Dendritic cell treated with granulocyte-macrophage colony-stimulating factor and Interleukin-4, amounts not matched to agents 40 ng/mL and 50 ng/mL, for 4 days (primary cell): Measurements from ENCODE around the gene HNRNPA3.
A peak's percentile ranks its signal among the peaks of the same experiment; 100 is the strongest.

Experiments used
- H3K27ac Mint-ChIP-seq: one replicate; pipeline ENCODE4 v1.8.0; 2022; ENCODE audit warnings: mild to moderate bottlenecking, mixed read lengths
- H3K27me3 Mint-ChIP-seq: one replicate; pipeline ENCODE4 v1.8.0; 2022; ENCODE audit warnings: mild to moderate bottlenecking, mixed read lengths
- H3K36me3 Mint-ChIP-seq: one replicate; pipeline ENCODE4 v1.8.0; 2022; ENCODE audit warnings: low read depth, mixed read lengths
- H3K4me1 Mint-ChIP-seq: one replicate; pipeline ENCODE4 v1.8.0; 2022; ENCODE audit warnings: low read depth, mixed read lengths
- H3K4me3 Mint-ChIP-seq: one replicate; pipeline ENCODE4 v1.8.0; 2022; ENCODE audit warnings: mild to moderate bottlenecking, moderate library complexity, mixed read lengths
- H3K9me3 Mint-ChIP-seq: one replicate; pipeline ENCODE4 v1.8.0; 2022; ENCODE audit warnings: mixed read lengths
- intact Hi-C: fragments of 100-400 bp; cut with micrococcal nuclease; formaldehyde crosslinking; loops from one replicate; pipeline ENCODE4 v1.15.0; 2022

The HNRNPA3 gene

GRCh38 chr2:177247693-177248262 is 35.2 kb downstream of the HNRNPA3 start:
- no peaks in the 10 kb centered on the region for H3K27me3 Mint-ChIP-seq
- intact Hi-C loops = no loop called here
- H3K27ac Mint-ChIP-seq = peak overlapping the region; percentile 41
- H3K9me3 Mint-ChIP-seq = no peaks in the 10 kb centered on the region
- no peak overlapping the region for H3K4me3 Mint-ChIP-seq
- H3K4me1 Mint-ChIP-seq = peaks cover 82% of the 10 kb centered on the region
- peaks cover 69% of the 10 kb centered on the region for H3K36me3 Mint-ChIP-seq

DNA sequence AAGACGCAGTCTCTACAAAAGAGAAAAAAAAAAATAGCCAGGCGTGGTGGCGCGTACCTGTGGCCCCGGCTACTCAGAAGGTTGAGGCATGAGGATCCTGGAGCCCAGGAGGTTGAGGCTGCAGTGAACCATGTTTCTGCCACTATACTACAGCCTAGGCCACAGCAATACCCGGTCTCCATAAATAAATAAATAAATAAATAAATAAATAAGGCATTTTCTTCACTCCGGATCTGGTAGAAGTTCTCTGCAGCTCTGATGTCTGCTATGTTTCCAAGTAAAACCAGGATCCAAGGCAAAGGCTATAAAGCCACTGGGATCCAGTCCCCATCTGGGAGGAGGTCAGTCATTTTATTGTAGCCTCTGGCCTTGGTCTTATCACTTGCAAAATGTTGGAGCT is 36.4 kb downstream of the HNRNPA3 start:
- Mint-ChIP-seq H3K9me3 (no peaks in the 10 kb centered on the region), H3K27ac (peak overlapping the region; percentile 41), H3K27me3 (no peaks in the 10 kb centered on the region), H3K36me3 (peaks cover 66% of the 10 kb centered on the region), H3K4me1 (peaks cover 83% of the 10 kb centered on the region), H3K4me3 (no peak overlapping the region)
- intact Hi-C loops = no loop called here

GRCh38 chr2:177250461-177250860 is 37.9 kb downstream of the HNRNPA3 start:
- Mint-ChIP-seq H3K27me3 (no peaks in the 10 kb centered on the region), H3K4me1 (peaks cover 84% of the 10 kb centered on the region), H3K27ac (no peak overlapping the region), H3K4me3 (no peak overlapping the region), H3K9me3 (no peaks in the 10 kb centered on the region), H3K36me3 (peaks cover 69% of the 10 kb centered on the region)
- intact Hi-C loops = loop anchor here (10.0 kb wide), 1 partner anchor 144 kb away; the partner anchor contains the start of gene AGPS

DNA sequence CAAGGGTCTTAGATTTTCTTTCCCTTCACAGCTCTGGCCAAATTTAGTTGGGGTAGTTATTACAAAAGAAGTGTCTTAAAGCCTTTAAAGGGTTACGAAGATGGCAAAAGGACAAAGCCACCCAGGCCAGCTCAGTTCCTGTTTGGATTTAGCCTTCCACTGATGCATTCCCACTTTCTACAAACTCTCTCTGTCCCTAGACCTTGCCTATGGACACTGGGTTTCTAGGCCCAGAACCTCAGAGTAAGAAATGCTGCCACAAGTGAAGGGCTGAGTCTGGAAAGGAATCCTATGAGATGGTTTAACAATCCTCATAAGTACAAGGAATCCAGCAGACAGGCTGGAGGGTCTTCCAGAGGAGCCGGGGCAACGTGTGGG is 38.6 kb downstream of the HNRNPA3 start:
- H3K36me3 Mint-ChIP-seq = peaks cover 72% of the 10 kb centered on the region
- H3K4me1 Mint-ChIP-seq = peaks cover 84% of the 10 kb centered on the region
- intact Hi-C loops = loop anchor here (10.0 kb wide), 1 partner anchor 144 kb away; the partner anchor contains the start of gene AGPS
- no peaks in the 10 kb centered on the region for H3K27me3 Mint-ChIP-seq
- H3K27ac Mint-ChIP-seq = peak overlapping the region; percentile 75
- no peaks in the 10 kb centered on the region for H3K9me3 Mint-ChIP-seq
- peak overlapping the region; percentile 55 for H3K4me3 Mint-ChIP-seq

DNA sequence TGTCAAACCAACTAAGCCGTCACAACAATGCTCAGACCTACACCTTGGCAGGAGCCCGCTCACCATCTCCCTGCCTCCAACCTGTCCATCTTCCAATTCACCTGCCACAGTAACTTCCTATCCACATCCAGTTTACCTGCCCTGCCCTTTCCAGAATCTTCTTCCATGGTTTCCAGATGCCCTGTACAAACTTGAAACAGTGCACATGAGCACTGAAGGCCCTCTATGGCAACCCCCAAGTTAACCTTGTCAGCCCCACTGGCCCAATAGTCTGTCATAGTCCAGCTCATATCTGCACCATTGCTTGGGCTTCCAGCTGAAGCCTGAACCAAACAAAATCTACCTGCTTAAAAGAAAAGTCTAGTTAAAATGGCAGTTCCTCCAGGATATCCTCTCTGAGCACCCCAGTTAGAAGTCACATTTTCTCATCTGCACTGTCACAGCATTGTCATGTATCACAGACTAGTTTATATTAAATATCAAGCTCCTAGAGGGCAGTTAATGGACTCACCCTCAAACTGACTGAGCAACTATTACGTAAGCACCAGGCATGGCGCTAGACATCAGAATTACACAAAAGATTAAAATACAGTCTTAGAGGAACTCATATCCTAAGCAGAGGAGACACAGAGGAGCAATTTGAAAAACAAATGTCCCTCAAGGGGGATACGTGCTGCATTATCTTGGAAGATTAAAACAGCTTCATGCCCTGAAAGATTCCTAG is 40.4 kb downstream of the HNRNPA3 start:
- Mint-ChIP-seq H3K27ac (peak overlapping the region; percentile 75), H3K27me3 (no peaks in the 10 kb centered on the region), H3K36me3 (peaks cover 79% of the 10 kb centered on the region), H3K4me3 (peak overlapping the region; percentile 1), H3K9me3 (no peaks in the 10 kb centered on the region), H3K4me1 (peaks cover 90% of the 10 kb centered on the region)
- intact Hi-C loops = loop anchor here (10.0 kb wide), 1 partner anchor 142 kb away; the partner anchor contains the start of gene AGPS

DNA sequence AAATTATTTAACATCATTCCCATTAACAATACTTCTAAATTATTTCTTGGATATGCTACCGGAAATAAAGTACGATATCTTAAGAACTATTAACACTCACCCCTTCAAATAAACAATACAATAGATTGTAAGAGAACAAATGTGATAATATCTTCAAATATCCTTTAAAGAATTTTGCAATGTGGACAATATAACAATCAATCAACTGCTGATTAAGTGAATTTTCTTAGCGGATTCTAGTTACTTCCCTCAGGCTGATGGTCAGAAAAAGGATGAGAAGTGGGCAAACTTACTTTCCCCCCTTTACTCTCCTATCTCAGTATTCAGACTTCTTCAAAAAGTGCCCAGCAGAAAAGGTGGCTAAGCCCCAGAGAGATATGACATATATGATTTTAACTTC is 41.1 kb downstream of the HNRNPA3 start:
- H3K27me3 Mint-ChIP-seq = no peaks in the 10 kb centered on the region
- H3K27ac Mint-ChIP-seq = no peak overlapping the region
- intact Hi-C loops = loop anchor here (10.0 kb wide), 1 partner anchor 141 kb away; the partner anchor contains the start of gene AGPS
- no peak overlapping the region for H3K4me3 Mint-ChIP-seq
- no peaks in the 10 kb centered on the region for H3K9me3 Mint-ChIP-seq
- H3K4me1 Mint-ChIP-seq = peaks cover 89% of the 10 kb centered on the region
- peaks cover 81% of the 10 kb centered on the region for H3K36me3 Mint-ChIP-seq

DNA sequence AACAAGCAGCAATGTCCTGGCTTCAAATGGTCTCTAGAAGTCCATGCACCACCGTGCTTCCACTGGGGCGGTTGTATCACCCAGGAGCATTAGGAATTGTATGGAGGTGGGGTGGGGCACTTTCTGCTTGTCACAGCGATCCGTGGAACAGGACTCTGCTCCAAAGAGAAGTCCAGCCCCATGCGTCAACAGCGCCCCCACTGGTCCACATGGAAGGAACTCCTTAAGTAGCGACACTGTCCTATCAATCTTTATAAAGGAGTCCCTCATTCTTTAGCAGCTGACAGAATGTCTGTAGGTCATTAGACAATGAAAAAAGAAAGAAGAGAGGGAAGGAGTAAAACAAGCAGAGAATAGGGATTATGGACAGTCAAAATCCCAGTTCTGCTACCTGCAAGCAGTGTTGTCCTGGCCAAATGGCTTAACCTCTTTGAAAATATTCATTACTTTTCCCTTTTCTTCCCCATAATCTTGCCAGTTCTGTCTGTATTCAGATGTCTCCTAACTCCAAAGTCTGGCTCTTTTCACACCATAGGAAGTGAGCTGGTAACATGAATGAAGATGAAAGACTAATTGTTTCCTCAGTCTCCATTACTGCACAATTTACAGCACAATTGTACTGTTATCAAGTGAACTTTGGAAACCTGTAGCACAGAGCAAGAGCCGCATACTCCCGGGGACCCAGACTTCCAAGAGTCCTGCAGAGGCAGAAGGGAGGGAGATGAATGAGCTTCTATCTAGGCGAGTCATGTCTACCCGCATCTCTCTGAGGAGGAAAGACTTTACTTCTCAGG is 42.0 kb downstream of the HNRNPA3 start:
- Mint-ChIP-seq H3K4me1 (peaks cover 85% of the 10 kb centered on the region), H3K9me3 (no peaks in the 10 kb centered on the region), H3K27me3 (no peaks in the 10 kb centered on the region), H3K27ac (peak overlapping the region; percentile 55), H3K4me3 (no peak overlapping the region), H3K36me3 (peaks cover 85% of the 10 kb centered on the region)
- intact Hi-C loops = loop anchor here (10.0 kb wide), 1 partner anchor 140 kb away; the partner anchor contains the start of gene AGPS

- Mint-ChIP-seq H3K27me3 (no peaks in the 10 kb centered on the region), H3K27ac (peak overlapping the region; percentile 55), H3K4me3 (no peak overlapping the region), H3K4me1 (peaks cover 83% of the 10 kb centered on the region), H3K36me3 (peaks cover 85% of the 10 kb centered on the region), H3K9me3 (no peaks in the 10 kb centered on the region)
- intact Hi-C loops = loop anchor here (10.0 kb wide), 1 partner anchor 140 kb away; the partner anchor contains the start of gene AGPS
Measured at GRCh38 chr2:177255227-177255601, 42.6 kb downstream of the HNRNPA3 start.

DNA sequence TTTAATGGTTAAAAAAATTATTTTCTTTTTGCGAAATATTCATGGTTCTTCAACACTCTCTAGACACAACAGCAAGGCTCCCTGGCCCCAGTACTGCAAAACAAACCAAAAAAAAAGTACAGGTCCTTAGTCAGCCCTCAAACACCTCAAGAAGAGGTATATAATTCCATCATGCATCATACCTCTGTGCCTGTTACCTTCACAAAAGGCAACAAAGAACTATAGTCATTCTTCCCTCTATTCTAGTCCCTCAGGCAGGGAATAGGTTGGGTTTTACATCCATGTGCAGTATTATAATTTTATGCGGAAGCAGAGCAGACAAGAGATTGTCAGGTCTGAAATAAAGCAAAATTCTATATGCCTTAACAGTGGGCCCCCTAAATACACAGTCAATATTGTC is 43.4 kb downstream of the HNRNPA3 start:
- H3K27me3 Mint-ChIP-seq = no peaks in the 10 kb centered on the region
- H3K4me1 Mint-ChIP-seq = peaks cover 82% of the 10 kb centered on the region
- no peak overlapping the region for H3K4me3 Mint-ChIP-seq
- no peaks in the 10 kb centered on the region for H3K9me3 Mint-ChIP-seq
- peaks cover 85% of the 10 kb centered on the region for H3K36me3 Mint-ChIP-seq
- intact Hi-C loops = loop anchor here (10.0 kb wide), 1 partner anchor 139 kb away; the partner anchor contains the start of gene AGPS
- no peak overlapping the region for H3K27ac Mint-ChIP-seq

GRCh38 chr2:177256695-177257094 is 44.1 kb downstream of the HNRNPA3 start:
- Mint-ChIP-seq H3K9me3 (no peaks in the 10 kb centered on the region), H3K27ac (no peak overlapping the region), H3K36me3 (peaks cover 85% of the 10 kb centered on the region), H3K4me3 (peak overlapping the region; percentile 20), H3K27me3 (no peaks in the 10 kb centered on the region), H3K4me1 (peaks cover 75% of the 10 kb centered on the region)
- intact Hi-C loops = loop anchor here (10.0 kb wide), 1 partner anchor 138 kb away; the partner anchor contains the start of gene AGPS

DNA sequence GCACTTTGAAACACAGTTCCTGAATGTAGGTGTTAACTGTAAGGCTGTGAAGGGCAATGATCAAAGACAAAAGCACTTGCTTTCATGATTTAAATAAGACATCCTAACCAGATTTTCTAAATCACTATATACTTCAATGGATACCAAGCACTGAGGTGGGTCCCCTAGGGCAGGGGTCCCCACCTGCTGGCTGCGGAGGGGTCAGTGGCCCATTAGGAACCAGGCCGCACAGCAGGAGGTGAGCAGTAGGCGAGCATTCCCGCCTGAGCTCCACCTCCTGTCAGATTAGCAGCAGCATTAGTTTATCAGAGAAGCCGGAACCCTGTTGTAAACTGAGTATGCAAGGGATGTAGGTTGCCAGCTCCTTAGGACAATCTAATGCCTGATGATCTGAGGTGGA is 44.9 kb downstream of the HNRNPA3 start:
- H3K4me3 Mint-ChIP-seq = no peak overlapping the region
- H3K9me3 Mint-ChIP-seq = no peaks in the 10 kb centered on the region

DNA sequence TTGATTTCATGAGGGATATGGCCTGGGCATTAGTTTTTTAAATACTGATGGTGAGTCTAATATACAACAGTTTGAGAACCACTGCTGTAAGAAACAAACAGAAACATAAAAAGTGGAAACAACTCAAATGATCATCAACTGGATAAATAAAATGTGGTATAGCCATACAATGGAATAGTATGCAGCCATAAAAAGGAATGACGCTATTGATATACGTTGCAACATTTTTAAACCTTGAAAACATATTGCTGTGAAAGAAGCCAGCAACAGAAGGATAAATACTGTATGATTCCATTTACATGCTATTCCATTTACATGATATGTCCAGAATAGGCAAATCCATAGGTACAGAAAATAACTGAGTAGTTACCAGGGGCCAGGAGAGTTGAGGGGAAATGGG is 45.5 kb downstream of the HNRNPA3 start:
- Mint-ChIP-seq H3K36me3 (peaks cover 72% of the 10 kb centered on the region), H3K4me1 (peaks cover 62% of the 10 kb centered on the region), H3K4me3 (no peak overlapping the region), H3K27ac (no peak overlapping the region), H3K27me3 (no peaks in the 10 kb centered on the region), H3K9me3 (no peaks in the 10 kb centered on the region)
- intact Hi-C loops = loop anchor here (10.0 kb wide), 1 partner anchor 137 kb away; the partner anchor contains the start of gene AGPS

More for the DNA sequence above, 44.9 kb downstream of the HNRNPA3 start:
- Mint-ChIP-seq H3K4me1 (peaks cover 67% of the 10 kb centered on the region), H3K36me3 (peaks cover 77% of the 10 kb centered on the region), H3K27ac (no peak overlapping the region), H3K27me3 (no peaks in the 10 kb centered on the region)
- intact Hi-C loops = loop anchor here (10.0 kb wide), 1 partner anchor 137 kb away; the partner anchor contains the start of gene AGPS

GRCh38 chr2:177260379-177260778 is 47.8 kb downstream of the HNRNPA3 start:
- Mint-ChIP-seq H3K4me3 (peak overlapping the region; percentile 51), H3K4me1 (peaks cover 40% of the 10 kb centered on the region), H3K27me3 (no peaks in the 10 kb centered on the region), H3K36me3 (peaks cover 65% of the 10 kb centered on the region), H3K27ac (peak overlapping the region; percentile 100), H3K9me3 (no peaks in the 10 kb centered on the region)
- intact Hi-C loops = loop anchor here (5.0 to 10.0 kb wide), 2 partner anchors 33 to 294 kb away; a partner anchor contains a TSS
